ENCODE data around the gene CRYL1.

CRYL1 gene

GRCh38 chr13:20428666-20429644 lies 96.7 kb downstream of the CRYL1 start:
- no peak overlapping the region for H3K4me2 ChIP-seq (ENCODE audit: insufficient read depth, low read length, poor library complexity, severe bottlenecking)
- no peak overlapping the region for H2AK5ac ChIP-seq (ENCODE audit: low read depth, low read length)
- H4K8ac ChIP-seq (ENCODE audit: low read depth, low read length) = no peak overlapping the region
- no peak overlapping the region for H3K18ac ChIP-seq (ENCODE audit: low read length)
- H3K36me3 ChIP-seq (replicated peaks in 1 of 2; ENCODE audit: control insufficient read depth in 2 of 2, insufficient read depth in 2 of 2, low read length in 2 of 2) = no peaks in the 10 kb centered on the region
- H3K27ac ChIP-seq (replicated peaks; ENCODE audit: low read length) = no peak overlapping the region
- no peak overlapping the region for H2BK12ac ChIP-seq (ENCODE audit: low read length)
- WGBS, 2 donors (ENCODE audit: extremely low coverage in 2 of 2, insufficient read length in 2 of 2, insufficient replicate concordance in 1 of 2) = no CpG with 5 or more reads among the region's 11 CpGs
- H4K91ac ChIP-seq (ENCODE audit: low read depth, low read length, poor library complexity) = no peak overlapping the region
- no peak overlapping the region for H2BK5ac ChIP-seq (ENCODE audit: low read length)
- H3K23ac ChIP-seq (ENCODE audit: low read depth, low read length, poor library complexity) = no peak overlapping the region
- H2BK120ac ChIP-seq (ENCODE audit: low read depth, low read length) = no peak overlapping the region
- H3K27me3 ChIP-seq (ENCODE audit: control insufficient read depth in 3 of 3, insufficient read depth in 3 of 3, low read depth in 1 of 3, low read length in 3 of 3) = no peaks in the 10 kb centered on the region
- no peak overlapping the region for H3K9ac ChIP-seq (ENCODE audit: low read depth, low read length, poor library complexity)
- peaks cover 0 to 6% of the 10 kb centered on the region in 2 donors for H3K4me1 ChIP-seq (ENCODE audit: control insufficient read depth in 2 of 2, insufficient read depth in 1 of 2, low read depth in 1 of 2, low read length in 2 of 2)
- H3K9me3 ChIP-seq (replicated peaks in 1 of 2; ENCODE audit: control insufficient read depth in 2 of 2, insufficient read depth in 1 of 2, low read depth in 1 of 2, low read length in 2 of 2) = peaks cover 0 to 2% of the 10 kb centered on the region in 2 donors
- H3K14ac ChIP-seq (ENCODE audit: low read length) = no peak overlapping the region
- H2AFZ ChIP-seq (ENCODE audit: low read length) = no peak overlapping the region
- no peak overlapping the region for H3K4ac ChIP-seq (ENCODE audit: low read length)
- no peak for DNase-seq (ENCODE audit: low spot score)
- no peak overlapping the region for H3K4me3 ChIP-seq (ENCODE audit: low read length in 2 of 2)
- no peak overlapping the region for H2BK15ac ChIP-seq (ENCODE audit: low read length)
- H3K79me1 ChIP-seq (ENCODE audit: low read depth, low read length) = no peaks in the 10 kb centered on the region

DNA sequence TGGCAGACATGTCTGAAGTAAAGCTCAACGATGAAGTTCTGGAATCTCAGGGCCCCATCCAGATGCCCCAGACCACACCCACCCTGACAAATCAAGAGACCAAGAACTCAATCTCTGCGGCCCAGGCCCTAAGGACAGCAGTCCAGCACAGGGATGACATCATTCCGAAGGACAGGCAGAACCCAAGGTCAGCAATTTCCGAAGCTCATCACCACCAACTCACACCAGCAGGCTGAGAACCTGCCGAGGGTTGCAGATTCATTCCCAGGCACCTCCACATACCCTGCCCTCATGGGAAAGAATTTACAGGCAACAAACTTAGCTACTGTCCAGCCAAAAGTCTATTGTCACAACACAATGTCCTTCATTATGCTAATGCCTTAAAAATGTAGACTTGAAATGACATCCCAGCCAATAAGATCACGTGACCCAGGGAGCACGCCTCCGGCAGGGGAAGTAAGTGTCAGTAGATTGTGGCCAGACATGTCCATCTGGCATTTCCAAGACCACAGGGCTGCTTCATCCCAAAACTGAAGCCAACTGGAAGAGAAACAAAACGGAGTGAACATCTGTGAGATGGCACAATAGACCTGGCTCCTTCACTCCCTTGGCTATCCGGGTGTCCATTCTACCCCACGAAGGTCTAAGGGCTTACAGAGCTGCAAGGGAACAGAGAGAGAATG lies 98.8 kb downstream of the CRYL1 start:
- peaks cover 0 to 6% of the 10 kb centered on the region in 2 donors for H3K4me1 ChIP-seq (ENCODE audit: control insufficient read depth in 2 of 2, insufficient read depth in 1 of 2, low read depth in 1 of 2, low read length in 2 of 2)
- no peak overlapping the region for H2BK12ac ChIP-seq (ENCODE audit: low read length)
- H3K27me3 ChIP-seq (ENCODE audit: control insufficient read depth in 3 of 3, insufficient read depth in 3 of 3, low read depth in 1 of 3, low read length in 3 of 3) = no peaks in the 10 kb centered on the region
- WGBS, 2 donors (ENCODE audit: extremely low coverage in 2 of 2, insufficient read length in 2 of 2, insufficient replicate concordance in 1 of 2) = no CpG with 5 or more reads among the region's 11 CpGs
- no peak overlapping the region for H3K23ac ChIP-seq (ENCODE audit: low read depth, low read length, poor library complexity)
- no peak for DNase-seq (ENCODE audit: low spot score)
- no peak overlapping the region for H3K14ac ChIP-seq (ENCODE audit: low read length)
- H2AK5ac ChIP-seq (ENCODE audit: low read depth, low read length) = no peak overlapping the region
- no peak overlapping the region for H2BK5ac ChIP-seq (ENCODE audit: low read length)
- no peak overlapping the region for H3K18ac ChIP-seq (ENCODE audit: low read length)
- no peak overlapping the region for H3K4me3 ChIP-seq (ENCODE audit: low read length in 2 of 2)
- no peaks in the 10 kb centered on the region for H3K79me1 ChIP-seq (ENCODE audit: low read depth, low read length)
- H2BK15ac ChIP-seq (ENCODE audit: low read length) = no peak overlapping the region
- H4K8ac ChIP-seq (ENCODE audit: low read depth, low read length) = no peak overlapping the region
- H4K91ac ChIP-seq (ENCODE audit: low read depth, low read length, poor library complexity) = no peak overlapping the region
- no peak overlapping the region for H2AFZ ChIP-seq (ENCODE audit: low read length)
- H2BK120ac ChIP-seq (ENCODE audit: low read depth, low read length) = no peak overlapping the region
- peaks cover 0 to 2% of the 10 kb centered on the region in 2 donors for H3K9me3 ChIP-seq (replicated peaks in 1 of 2; ENCODE audit: control insufficient read depth in 2 of 2, insufficient read depth in 1 of 2, low read depth in 1 of 2, low read length in 2 of 2)
- H3K4me2 ChIP-seq (ENCODE audit: insufficient read depth, low read length, poor library complexity, severe bottlenecking) = no peak overlapping the region
- H3K27ac ChIP-seq (replicated peaks; ENCODE audit: low read length) = no peak overlapping the region
- H3K36me3 ChIP-seq (replicated peaks in 1 of 2; ENCODE audit: control insufficient read depth in 2 of 2, insufficient read depth in 2 of 2, low read length in 2 of 2) = no peaks in the 10 kb centered on the region
- no peak overlapping the region for H3K9ac ChIP-seq (ENCODE audit: low read depth, low read length, poor library complexity)
- no peak overlapping the region for H3K4ac ChIP-seq (ENCODE audit: low read length)

DNA sequence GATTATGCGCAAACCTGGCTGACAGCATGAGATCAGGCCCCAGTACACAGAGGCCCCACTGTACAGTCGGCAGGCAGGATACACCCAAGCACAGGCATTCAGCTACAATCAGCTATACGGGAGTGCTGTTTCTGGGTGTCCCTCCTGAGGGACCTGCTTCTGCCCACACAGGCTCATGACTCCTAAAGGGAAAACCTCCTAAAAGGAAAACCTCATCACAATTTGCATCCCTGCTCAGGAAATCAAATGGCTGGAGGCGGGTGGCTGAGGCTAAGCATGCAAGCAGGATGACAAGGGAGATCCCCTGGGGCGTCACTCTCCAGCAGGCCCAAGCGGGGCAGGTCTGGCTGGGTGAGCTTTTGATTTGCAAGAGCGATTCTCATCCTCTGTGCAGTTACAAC lies 99.8 kb downstream of the CRYL1 start:
- Histone ChIP-seq H2BK12ac (ENCODE audit: low read length) (no peak overlapping the region), H3K23ac (ENCODE audit: low read depth, low read length, poor library complexity) (no peak overlapping the region), H3K27ac (replicated peaks; ENCODE audit: low read length) (no peak overlapping the region), H3K27me3 (ENCODE audit: control insufficient read depth in 3 of 3, insufficient read depth in 3 of 3, low read depth in 1 of 3, low read length in 3 of 3) (no peaks in the 10 kb centered on the region), H3K4me2 (ENCODE audit: insufficient read depth, low read length, poor library complexity, severe bottlenecking) (no peak overlapping the region), H2BK5ac (ENCODE audit: low read length) (no peak overlapping the region), H3K14ac (ENCODE audit: low read length) (no peak overlapping the region), H4K8ac (ENCODE audit: low read depth, low read length) (no peak overlapping the region), H3K18ac (ENCODE audit: low read length) (no peak overlapping the region), H4K91ac (ENCODE audit: low read depth, low read length, poor library complexity) (no peak overlapping the region), H3K4me1 (ENCODE audit: control insufficient read depth in 2 of 2, insufficient read depth in 1 of 2, low read depth in 1 of 2, low read length in 2 of 2) (peaks cover 0 to 6% of the 10 kb centered on the region in 2 donors), H3K9me3 (replicated peaks in 1 of 2; ENCODE audit: control insufficient read depth in 2 of 2, insufficient read depth in 1 of 2, low read depth in 1 of 2, low read length in 2 of 2) (peaks cover 0 to 2% of the 10 kb centered on the region in 2 donors), H3K9ac (ENCODE audit: low read depth, low read length, poor library complexity) (no peak overlapping the region), H3K4ac (ENCODE audit: low read length) (no peak overlapping the region), H2BK120ac (ENCODE audit: low read depth, low read length) (no peak overlapping the region), H3K36me3 (replicated peaks in 1 of 2; ENCODE audit: control insufficient read depth in 2 of 2, insufficient read depth in 2 of 2, low read length in 2 of 2) (no peaks in the 10 kb centered on the region), H2AK5ac (ENCODE audit: low read depth, low read length) (no peak overlapping the region), H3K4me3 (ENCODE audit: low read length in 2 of 2) (no peak overlapping the region), H3K79me1 (ENCODE audit: low read depth, low read length) (no peaks in the 10 kb centered on the region), H2AFZ (ENCODE audit: low read length) (no peak overlapping the region), H2BK15ac (ENCODE audit: low read length) (no peak overlapping the region)
- DNase-seq (ENCODE audit: low spot score) = no peak
- no CpG with 5 or more reads among the region's 7 CpGs for WGBS, 2 donors (ENCODE audit: extremely low coverage in 2 of 2, insufficient read length in 2 of 2, insufficient replicate concordance in 1 of 2)

- no peak overlapping the region for H2BK5ac ChIP-seq (ENCODE audit: low read length)
- no peak overlapping the region for H2BK12ac ChIP-seq (ENCODE audit: low read length)
- no peak overlapping the region for H2BK15ac ChIP-seq (ENCODE audit: low read length)
- no peak overlapping the region for H3K4me3 ChIP-seq (ENCODE audit: low read length in 2 of 2)
- H3K27me3 ChIP-seq (ENCODE audit: control insufficient read depth in 3 of 3, insufficient read depth in 3 of 3, low read depth in 1 of 3, low read length in 3 of 3) = no peaks in the 10 kb centered on the region
- no peak overlapping the region for H3K18ac ChIP-seq (ENCODE audit: low read length)
- no peaks in the 10 kb centered on the region for H3K36me3 ChIP-seq (replicated peaks in 1 of 2; ENCODE audit: control insufficient read depth in 2 of 2, insufficient read depth in 2 of 2, low read length in 2 of 2)
- no peak for DNase-seq (ENCODE audit: low spot score)
- no peak overlapping the region for H4K91ac ChIP-seq (ENCODE audit: low read depth, low read length, poor library complexity)
- no peak overlapping the region for H3K9ac ChIP-seq (ENCODE audit: low read depth, low read length, poor library complexity)
- H2BK120ac ChIP-seq (ENCODE audit: low read depth, low read length) = no peak overlapping the region
- H3K4me2 ChIP-seq (ENCODE audit: insufficient read depth, low read length, poor library complexity, severe bottlenecking) = no peak overlapping the region
- H3K79me1 ChIP-seq (ENCODE audit: low read depth, low read length) = no peaks in the 10 kb centered on the region
- no peak overlapping the region for H2AFZ ChIP-seq (ENCODE audit: low read length)
- no peak overlapping the region for H3K4ac ChIP-seq (ENCODE audit: low read length)
- peaks cover 0 to 6% of the 10 kb centered on the region in 2 donors for H3K4me1 ChIP-seq (ENCODE audit: control insufficient read depth in 2 of 2, insufficient read depth in 1 of 2, low read depth in 1 of 2, low read length in 2 of 2)
- no CpG with 5 or more reads among the region's 12 CpGs for WGBS, 2 donors (ENCODE audit: extremely low coverage in 2 of 2, insufficient read length in 2 of 2, insufficient replicate concordance in 1 of 2)
- no peak overlapping the region for H2AK5ac ChIP-seq (ENCODE audit: low read depth, low read length)
- H3K27ac ChIP-seq (replicated peaks; ENCODE audit: low read length) = no peak overlapping the region
- no peak overlapping the region for H4K8ac ChIP-seq (ENCODE audit: low read depth, low read length)
- no peak overlapping the region for H3K14ac ChIP-seq (ENCODE audit: low read length)
- no peak overlapping the region for H3K23ac ChIP-seq (ENCODE audit: low read depth, low read length, poor library complexity)
- H3K9me3 ChIP-seq (replicated peaks in 1 of 2; ENCODE audit: control insufficient read depth in 2 of 2, insufficient read depth in 1 of 2, low read depth in 1 of 2, low read length in 2 of 2) = peaks cover 0 to 2% of the 10 kb centered on the region in 2 donors
Measured at GRCh38 chr13:20424949-20425348, 100.7 kb downstream of the CRYL1 start.

Data from neuronal stem cell (in vitro differentiated cells).